ENCODE results near the gene NUP210. TPM values are rescaled to one million over a fixed set of nuclear protein-coding genes. Genes with fewer than 3 reads are reported as not detected.
"Not testable (repeated sequence)": the region's sequence is repeated elsewhere in the genome, so short reads cannot be mapped to it uniquely, and the experiment has no call there.

The NUP210 gene
- total RNA-seq, 2 experiments from 2014 or later: 159 to 164 TPM

- ChIA-PET POLR2A (no interaction called here), CTCF (interaction anchor here (1.2 to 2.2 kb wide), 3 partner anchors 28 to 61 kb away, joined by 3 to 9 read pairs (median 3); no protein-coding TSS in a partner anchor)
Measured at GRCh38 chr3:13391308-13391707, 28.8 kb downstream of the NUP210 start.

- POLR2A ChIA-PET: no interaction called here
- CTCF ChIA-PET: interaction anchor here (2.2 kb wide), 1 partner anchor 63 kb away, joined by 9 read pairs; no protein-coding TSS in a partner anchor
Measured at GRCh38 chr3:13389378-13389777, 30.7 kb downstream of the NUP210 start.

GRCh38 chr3:13388816-13389215 lies 31.3 kb downstream of the NUP210 start:
- ChIA-PET CTCF (no interaction called here), POLR2A (no interaction called here)

GRCh38 chr3:13385373-13385965 lies 34.7 kb downstream of the NUP210 start:
- POLR2A ChIA-PET: no interaction called here
- CTCF ChIA-PET: no interaction called here

GRCh38 chr3:13380971-13381370 lies 39.2 kb downstream of the NUP210 start:
- POLR2A ChIA-PET: no interaction called here
- CTCF ChIA-PET: interaction anchor here (0.7 kb wide), 1 partner anchor 267 kb away, joined by 3 read pairs; no protein-coding TSS in a partner anchor

- CTCF ChIA-PET: no interaction called here
- POLR2A ChIA-PET: no interaction called here
Measured at GRCh38 chr3:13379201-13379830, 40.8 kb downstream of the NUP210 start.

- CTCF ChIA-PET: interaction anchor here (0.8 kb wide), 1 partner anchor 12 kb away, joined by 3 read pairs; no protein-coding TSS in a partner anchor
- POLR2A ChIA-PET: no interaction called here
Measured at GRCh38 chr3:13378155-13378554, 42.0 kb downstream of the NUP210 start.

GRCh38 chr3:13377741-13378140 lies 42.4 kb downstream of the NUP210 start:
- POLR2A ChIA-PET, CTCF ChIA-PET: not testable (repeated sequence)

- ChIA-PET CTCF (no interaction called here), POLR2A (no interaction called here)
Measured at GRCh38 chr3:13377021-13377420, 43.1 kb downstream of the NUP210 start.

- POLR2A ChIA-PET: no interaction called here
- CTCF ChIA-PET: no interaction called here
Measured at GRCh38 chr3:13376091-13376490, 44.0 kb downstream of the NUP210 start.

- CTCF ChIA-PET: no interaction called here
Measured at GRCh38 chr3:13375464-13375863, 44.7 kb downstream of the NUP210 start.

GRCh38 chr3:13373975-13374586 lies 46.0 kb downstream of the NUP210 start:
- CTCF ChIA-PET: no interaction called here
- POLR2A ChIA-PET: no interaction called here

More at GRCh38 chr3:13375464-13375863, 44.7 kb downstream of the NUP210 start:
- POLR2A ChIA-PET: no interaction called here

- CTCF ChIA-PET: interaction anchor here (1.4 kb wide), 1 partner anchor 80 kb away, joined by 3 read pairs; no protein-coding TSS in a partner anchor
- POLR2A ChIA-PET: no interaction called here
Measured at GRCh38 chr3:13372656-13373055, 47.5 kb downstream of the NUP210 start.

GRCh38 chr3:13372126-13372525 lies 48.0 kb downstream of the NUP210 start:
- ChIA-PET CTCF (interaction anchor here (1.4 kb wide), 1 partner anchor 81 kb away, joined by 3 read pairs; no protein-coding TSS in a partner anchor), POLR2A (no interaction called here)

GRCh38 chr3:13371100-13372075 lies 48.7 kb downstream of the NUP210 start:
- CTCF ChIA-PET: interaction anchor here (0.6 to 1.4 kb wide), 3 partner anchors 17 to 81 kb away, joined by 3 to 4 read pairs (median 3); no protein-coding TSS in a partner anchor
- POLR2A ChIA-PET: interaction anchor here (0.6 kb wide), 1 partner anchor 280 kb away, joined by 3 read pairs; no protein-coding TSS in a partner anchor

- ChIA-PET POLR2A (no interaction called here), CTCF (interaction anchor here (0.6 to 1.0 kb wide), 2 partner anchors 16 to 50 kb away, joined by 3 to 4 read pairs; no protein-coding TSS in a partner anchor)
Measured at GRCh38 chr3:13370609-13371008, 49.5 kb downstream of the NUP210 start.

- POLR2A ChIA-PET: no interaction called here
- CTCF ChIA-PET: no interaction called here
Measured at GRCh38 chr3:13370055-13370454, 50.1 kb downstream of the NUP210 start.

GRCh38 chr3:13368834-13369233 lies 51.3 kb downstream of the NUP210 start:
- CTCF ChIA-PET: no interaction called here
- POLR2A ChIA-PET: no interaction called here

GRCh38 chr3:13367728-13368127 lies 52.4 kb downstream of the NUP210 start:
- CTCF ChIA-PET: no interaction called here
- POLR2A ChIA-PET: no interaction called here
